Endothelial cell of umbilical vein (primary cell): ENCODE results near the gene ASGR2. TPM values are rescaled to one million over a fixed set of nuclear protein-coding genes. Genes with fewer than 3 reads are reported as not detected.

Source experiments
- BruUV-seq: library from RNA; stranded (reverse); fragments of 400-500 nt; replicated peaks from 2 replicates; lab custom pipeline; 2021; lab: Mats Ljungman, UMichigan
- CTCF ChIA-PET: fragments of 300-600, 350-600 bp; sonication (Branson Sonifier 250); formaldehyde crosslinking; loops from one replicate; lab custom pipeline; 2021; ENCODE audit warnings: antibody characterized with exemption, inconsistent platforms; lab: Charles Lee
- POLR2A ChIA-PET: fragments of 300-600, 350-600 bp; sonication (Branson Sonifier 250); formaldehyde crosslinking; loops from one replicate; lab custom pipeline; 2021; ENCODE audit warnings: antibody characterized with exemption, inconsistent platforms; lab: Charles Lee
- DNase-seq: peaks from one replicate; pipeline ENCODE4 v3.0.0-alpha.2; 2011; ENCODE audit warnings: low read depth, low spot score
- FAIRE-seq: peaks from 2 replicates; lab custom pipeline; 2011; peaks lifted over from hg19 to GRCh38; lab: Jason Lieb, UNC
- H2AFZ ChIP-seq: 2 replicates; pipeline ENCODE4 v1.6.0; 2012; ENCODE audit warnings: low read depth, low read length, control low read depth, inconsistent platforms
- H3K27ac ChIP-seq: 2 replicates; pipeline ENCODE4 v1.5.1; 2011; ENCODE audit warnings: low read depth, mild to moderate bottlenecking, control low read depth, low read length, moderate library complexity; ENCODE audit not compliant: insufficient read depth
- H3K27me3 ChIP-seq, 2 experiments: 2 replicates each; pipeline versions ENCODE4 v1.6.0 to v1.6.1; 2011; ENCODE audit warnings: low read length in 2 of 2, mixed read lengths in 1 of 2; ENCODE audit not compliant: control insufficient read depth in 2 of 2, insufficient read depth in 2 of 2
- H3K36me3 ChIP-seq, 2 experiments: 2 replicates in 1 of 2; 3 replicates in 1 of 2; pipeline ENCODE4 v1.5.1; 2011; ENCODE audit warnings: low read length in 2 of 2, mild to moderate bottlenecking in 1 of 2, moderate library complexity in 1 of 2; ENCODE audit not compliant: control insufficient read depth in 2 of 2, insufficient read depth in 2 of 2; ENCODE audit errors: extremely low read depth in 1 of 2
- H3K4me1 ChIP-seq: 3 replicates; pipeline ENCODE4 v1.5.1; 2011; ENCODE audit warnings: mild to moderate bottlenecking, low read length; ENCODE audit not compliant: control insufficient read depth, insufficient read depth; ENCODE audit errors: extremely low read depth
- H3K4me2 ChIP-seq: 2 replicates; pipeline ENCODE4 v1.6.1; 2011; ENCODE audit warnings: low read length, control low read depth, mixed read lengths; ENCODE audit not compliant: insufficient read depth
- H3K4me3 ChIP-seq, 3 experiments: fragments of 200-600 bp in 1 of 3; sonication (generic), shearing (Covaris generic) in 1 of 3; replicated peaks in 1 of 3; 2 replicates each; pipeline ENCODE4 v1.5.1; 2011 to 2016; ENCODE audit warnings: control low read depth in 3 of 3, low read length in 3 of 3, mild to moderate bottlenecking in 2 of 3, inconsistent platforms in 1 of 3, low read depth in 1 of 3, moderate library complexity in 1 of 3; ENCODE audit not compliant: insufficient read depth in 1 of 3
- H3K79me2 ChIP-seq: 2 replicates; pipeline ENCODE4 v1.6.0; 2012; ENCODE audit warnings: low read length, inconsistent platforms; ENCODE audit not compliant: control insufficient read depth, insufficient read depth
- H3K9ac ChIP-seq: replicated peaks from 2 replicates; pipeline ENCODE3; 2011; ENCODE audit warnings: low read length, control low read depth; ENCODE audit not compliant: insufficient read depth; ENCODE audit errors: extremely low read depth
- H3K9me1 ChIP-seq: replicated peaks from 3 replicates; pipeline ENCODE4 v1.6.0; 2011; ENCODE audit warnings: mild to moderate bottlenecking, low read length; ENCODE audit not compliant: control insufficient read depth, insufficient read depth; ENCODE audit errors: extremely low read depth
- H3K9me3 ChIP-seq: replicated peaks from 2 replicates; pipeline ENCODE4 v1.5.1; 2012; ENCODE audit warnings: low read length, inconsistent platforms; ENCODE audit not compliant: control insufficient read depth, insufficient read depth
- H4K20me1 ChIP-seq: replicated peaks from 2 replicates; pipeline ENCODE3; 2011; ENCODE audit warnings: mild to moderate bottlenecking, low read length; ENCODE audit not compliant: control insufficient read depth, insufficient read depth; ENCODE audit errors: extremely low read depth
- EZH2 ChIP-seq: IDR thresholded peaks from 2 replicates; pipeline ENCODE4 v1.6.1; 2012; ENCODE audit warnings: borderline replicate concordance, low read depth, mild to moderate bottlenecking, moderate library complexity, low read length, inconsistent platforms; ENCODE audit not compliant: severe bottlenecking
- FOS ChIP-seq: IDR thresholded peaks from 2 replicates; pipeline ENCODE4 v1.6.1; 2011; ENCODE audit warnings: mild to moderate bottlenecking, low read length, moderate library complexity, borderline replicate concordance; ENCODE audit not compliant: insufficient read depth
- GATA2 ChIP-seq: IDR thresholded peaks from 2 replicates; pipeline ENCODE4 v1.7.0; 2011; ENCODE audit warnings: low read depth, mild to moderate bottlenecking, moderate library complexity, mixed read lengths, low read length; ENCODE audit not compliant: insufficient read length, insufficient read depth
- MAX ChIP-seq: IDR thresholded peaks from 2 replicates; pipeline ENCODE4 v1.6.1; 2011; ENCODE audit not compliant: insufficient read depth, insufficient read length
- MYC ChIP-seq: IDR thresholded peaks from one replicate; pipeline ENCODE4 v1.6.1; 2011; ENCODE audit warnings: mild to moderate bottlenecking, low read depth, low read length
- POLR2A ChIP-seq: IDR thresholded peaks from 2 replicates; pipeline ENCODE4 v1.6.1; 2012; ENCODE audit warnings: low read depth, mild to moderate bottlenecking, control low read depth, low read length
- dilution Hi-C: fragments of 300-500 bp; cut with MboI; formaldehyde crosslinking; loops from one replicate; pipeline ENCODE4 v1.15.0; 2019; ENCODE audit warnings: low sequenced_read_pairs; ENCODE audit not compliant: extremely low pct_ligation_motif_present
- intact Hi-C: fragments of 100-400 bp; cut with micrococcal nuclease; formaldehyde crosslinking; loops from one replicate; pipeline ENCODE4 v1.10.0; 2022
- polyA plus RNA-seq, 4 experiments: library from polyadenylated mRNA; depleted of rRNA in 3 of 4; stranded (reverse) in 3 of 4; unstranded in 1 of 4; fragments of >200 nt; gene quantifications; 2 replicates each; pipeline versions ENCODE4 v1.2.1 to v1.2.3, GENCODE V29; 2011 to 2012; ENCODE audit warnings: missing spikeins in 1 of 4
- total RNA-seq: library from RNA; stranded (reverse); gene quantifications from 2 replicates; pipeline ENCODE4 v1.2.3, GENCODE V29; 2021
- TF ChIP-seq, protein P1 (sequence below), 2 donors: IDR thresholded peaks; 1 replicate in 1 of 2; 2 replicates in 1 of 2; pipeline ENCODE4 v1.5.1; 2011; ENCODE audit warnings: low read length in 2 of 2, mild to moderate bottlenecking in 2 of 2, moderate library complexity in 2 of 2, control low read depth in 1 of 2, inconsistent platforms in 1 of 2, low read depth in 1 of 2; ENCODE audit not compliant: insufficient read depth in 1 of 2; ENCODE audit errors: extremely low read depth in 1 of 2

ASGR2 gene
- total and polyA plus RNA-seq, 2 donors (not counting 3 experiments of a cell fraction or from before 2014, with no cell fraction given) = not detected

DNA sequence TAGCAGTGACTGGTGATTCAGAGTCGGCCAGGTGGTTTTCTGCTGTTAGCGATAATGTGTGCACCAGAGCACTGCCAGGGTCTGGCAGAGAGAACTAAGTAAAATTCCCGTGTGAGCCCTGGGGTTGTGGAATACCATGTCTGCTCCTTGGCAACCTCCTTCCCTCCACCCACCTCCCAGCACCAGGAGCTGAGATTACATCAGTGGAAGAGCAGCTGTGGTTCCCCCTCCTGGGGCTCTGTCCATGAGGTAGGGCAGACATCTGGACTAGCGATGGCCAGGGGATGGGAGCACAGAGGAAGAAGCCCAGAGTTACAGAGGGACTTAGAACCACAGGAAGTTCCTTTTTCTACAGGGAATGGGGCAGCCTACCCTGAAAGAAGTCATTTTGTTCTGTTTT, 50.4 kb downstream of the ASGR2 start:
- no TSS peak for BruUV-seq
- H2AFZ ChIP-seq = no peak overlapping the region
- POLR2A ChIA-PET = no interaction called here
- CTCF ChIA-PET = interaction anchor here (1.3 to 2.0 kb wide), 3 partner anchors 12 to 232 kb away, joined by 3 to 6 read pairs (median 5); no protein-coding TSS in a partner anchor
- H3K4me3 ChIP-seq = no peak overlapping the region
- no peak for TF ChIP-seq POLR2A
- TF ChIP-seq FOS = no peak
- no peak for TF ChIP-seq GATA2
- TF ChIP-seq, protein P1, sequence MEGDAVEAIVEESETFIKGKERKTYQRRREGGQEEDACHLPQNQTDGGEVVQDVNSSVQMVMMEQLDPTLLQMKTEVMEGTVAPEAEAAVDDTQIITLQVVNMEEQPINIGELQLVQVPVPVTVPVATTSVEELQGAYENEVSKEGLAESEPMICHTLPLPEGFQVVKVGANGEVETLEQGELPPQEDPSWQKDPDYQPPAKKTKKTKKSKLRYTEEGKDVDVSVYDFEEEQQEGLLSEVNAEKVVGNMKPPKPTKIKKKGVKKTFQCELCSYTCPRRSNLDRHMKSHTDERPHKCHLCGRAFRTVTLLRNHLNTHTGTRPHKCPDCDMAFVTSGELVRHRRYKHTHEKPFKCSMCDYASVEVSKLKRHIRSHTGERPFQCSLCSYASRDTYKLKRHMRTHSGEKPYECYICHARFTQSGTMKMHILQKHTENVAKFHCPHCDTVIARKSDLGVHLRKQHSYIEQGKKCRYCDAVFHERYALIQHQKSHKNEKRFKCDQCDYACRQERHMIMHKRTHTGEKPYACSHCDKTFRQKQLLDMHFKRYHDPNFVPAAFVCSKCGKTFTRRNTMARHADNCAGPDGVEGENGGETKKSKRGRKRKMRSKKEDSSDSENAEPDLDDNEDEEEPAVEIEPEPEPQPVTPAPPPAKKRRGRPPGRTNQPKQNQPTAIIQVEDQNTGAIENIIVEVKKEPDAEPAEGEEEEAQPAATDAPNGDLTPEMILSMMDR (IDR thresholded peaks at IDR 0.05; ENCODE audit: extremely low read depth in 1 of 2, insufficient read depth in 1 of 2, low read depth in 1 of 2, low read length in 2 of 2) = no peak
- no peak for TF ChIP-seq MAX
- TF ChIP-seq EZH2 = no peak
- TF ChIP-seq MYC = no peak
- no peaks in the 10 kb centered on the region for H3K79me2 ChIP-seq
- no peak overlapping the region for H3K4me2 ChIP-seq
- H3K9me1 ChIP-seq = no peaks in the 10 kb centered on the region
- no peaks in the 10 kb centered on the region for H3K36me3 ChIP-seq
- intact Hi-C loops = no loop called here
- dilution Hi-C loops = no loop called here
- no peaks in the 10 kb centered on the region for H3K9me3 ChIP-seq
- FAIRE-seq = no peak
- no peaks in the 10 kb centered on the region for H4K20me1 ChIP-seq
- H3K27ac ChIP-seq = no peak overlapping the region
- no peaks in the 10 kb centered on the region for H3K27me3 ChIP-seq
- H3K4me1 ChIP-seq = peaks cover 19% of the 10 kb centered on the region
- H3K9ac ChIP-seq = no peak overlapping the region
- DNase-seq = no peak
